CD14-positive monocyte (primary cell): ENCODE results near the gene ILK. TPM values are rescaled to one million over a fixed set of nuclear protein-coding genes. Genes with fewer than 3 reads are reported as not detected.

Experiments
- DNase-seq, 3 donors: peaks; one replicate each; pipeline ENCODE4 v3.0.0-alpha.2; 2011 to 2022
- H2AFZ ChIP-seq: 2 replicates; pipeline ENCODE4 v1.6.0; 2012; ENCODE audit warnings: mild to moderate bottlenecking, low read depth, low read length, inconsistent platforms; ENCODE audit not compliant: insufficient read depth, poor library complexity, severe bottlenecking
- H3K27ac ChIP-seq, 2 donors: 1 replicate in 1 of 2; 2 replicates in 1 of 2; pipeline ENCODE4 v1.5.1; 2012 to 2013; ENCODE audit warnings: low read length in 2 of 2, control low read depth in 1 of 2, inconsistent platforms in 1 of 2, low read depth in 1 of 2, mild to moderate bottlenecking in 1 of 2
- H3K27me3 ChIP-seq, 2 donors: one replicate each; pipeline versions ENCODE4 v1.6.0 to v1.6.1; 2011 to 2013; ENCODE audit warnings: low read length in 2 of 2; ENCODE audit not compliant: control insufficient read depth in 2 of 2, insufficient read depth in 2 of 2
- H3K36me3 ChIP-seq, 2 donors: replicated peaks in 1 of 2; 1 replicate in 1 of 2; 2 replicates in 1 of 2; pipeline versions ENCODE4 v1.5.1 to v1.6.1; 2012 to 2013; ENCODE audit warnings: low read length in 2 of 2, control low read depth in 1 of 2, inconsistent platforms in 1 of 2, mild to moderate bottlenecking in 1 of 2; ENCODE audit not compliant: insufficient read depth in 2 of 2, control insufficient read depth in 1 of 2
- H3K4me1 ChIP-seq, 2 donors: 1 replicate in 1 of 2; 2 replicates in 1 of 2; pipeline versions ENCODE4 v1.5.1 to v1.6.1; 2012 to 2013; ENCODE audit warnings: low read length in 2 of 2, control low read depth in 1 of 2, inconsistent platforms in 1 of 2, mild to moderate bottlenecking in 1 of 2, moderate library complexity in 1 of 2; ENCODE audit not compliant: insufficient read depth in 2 of 2, control insufficient read depth in 1 of 2
- H3K4me2 ChIP-seq: replicated peaks from 2 replicates; pipeline ENCODE3; 2012; ENCODE audit warnings: low read length, moderate library complexity, mild to moderate bottlenecking; ENCODE audit not compliant: poor library complexity, severe bottlenecking; ENCODE audit errors: extremely low read depth
- H3K4me3 ChIP-seq, 3 experiments: fragments of 200-600 bp in 1 of 3; sonication (generic) in 1 of 3; replicated peaks in 1 of 3; 1 replicate in 2 of 3; 2 replicates in 1 of 3; pipeline ENCODE4 v1.5.1; 2011 to 2013; ENCODE audit warnings: low read length in 3 of 3, mild to moderate bottlenecking in 3 of 3, control low read depth in 2 of 3, low read depth in 2 of 3, inconsistent platforms in 1 of 3, moderate library complexity in 1 of 3
- H3K79me2 ChIP-seq: 2 replicates; pipeline ENCODE4 v1.6.0; 2012; ENCODE audit warnings: mild to moderate bottlenecking, control low read depth, inconsistent platforms, low read length, moderate library complexity; ENCODE audit not compliant: insufficient read depth
- H3K9ac ChIP-seq: 2 replicates; pipeline ENCODE4 v1.6.0; 2017; ENCODE audit warnings: low read length, mild to moderate bottlenecking; ENCODE audit not compliant: insufficient read depth, poor library complexity, severe bottlenecking
- H3K9me3 ChIP-seq, 2 donors: replicated peaks in 1 of 2; 1 replicate in 1 of 2; 2 replicates in 1 of 2; pipeline versions ENCODE4 v1.5.1 to v1.6.1; 2012 to 2013; ENCODE audit warnings: low read length in 2 of 2, control low read depth in 1 of 2; ENCODE audit not compliant: control insufficient read depth in 1 of 2, insufficient read depth in 1 of 2
- H4K20me1 ChIP-seq: 2 replicates; pipeline ENCODE4 v1.6.0; 2012; ENCODE audit warnings: mild to moderate bottlenecking, low read length, control low read depth, moderate library complexity; ENCODE audit not compliant: insufficient read depth
- H3K27ac Mint-ChIP-seq, 7 donors: one replicate each; pipeline ENCODE4 v1.8.0; 2020; ENCODE audit warnings: mild to moderate bottlenecking in 7 of 7, mixed read lengths in 7 of 7, moderate library complexity in 6 of 7, inconsistent platforms in 2 of 7
- H3K27me3 Mint-ChIP-seq, 3 donors: one replicate each; pipeline ENCODE4 v1.8.0; 2021 to 2022; ENCODE audit warnings: low read depth in 3 of 3, mild to moderate bottlenecking in 3 of 3, mixed read lengths in 3 of 3, moderate library complexity in 3 of 3, inconsistent platforms in 1 of 3
- H3K36me3 Mint-ChIP-seq, 2 donors: one replicate each; pipeline ENCODE4 v1.8.0; 2020; ENCODE audit warnings: mixed read lengths in 2 of 2, inconsistent platforms in 1 of 2, mild to moderate bottlenecking in 1 of 2
- H3K4me1 Mint-ChIP-seq: one replicate; pipeline ENCODE4 v1.8.0; 2020; ENCODE audit warnings: mild to moderate bottlenecking, mixed read lengths
- H3K4me3 Mint-ChIP-seq, 2 donors: one replicate each; pipeline ENCODE4 v1.8.0; 2020; ENCODE audit warnings: mild to moderate bottlenecking in 2 of 2, mixed read lengths in 2 of 2, moderate library complexity in 1 of 2
- H3K9me3 Mint-ChIP-seq, 7 donors: one replicate each; pipeline ENCODE4 v1.8.0; 2020 to 2022; ENCODE audit warnings: mixed read lengths in 7 of 7, mild to moderate bottlenecking in 6 of 7, moderate library complexity in 6 of 7, inconsistent platforms in 2 of 7
- CTCF ChIP-seq: fragments of 200-600 bp; IDR thresholded peaks from one replicate; pipeline ENCODE4 v1.8.0; 2022; ENCODE audit warnings: antibody characterized with exemption, mild to moderate bottlenecking
- WGBS: methylation state at CpG from one replicate; pipeline ENCODE4 v1.1.5; 2013; ENCODE audit warnings: missing lambda C conversion rate; ENCODE audit not compliant: insufficient coverage; 5-methylcytosine and 5-hydroxymethylcytosine counted together
- intact Hi-C, 2 donors: fragments of 100-400 bp; cut with micrococcal nuclease; formaldehyde crosslinking; loops; one replicate each; pipeline versions ENCODE4 v1.15.0 to v1.15.1; 2023
- polyA plus RNA-seq, 3 donors: library from polyadenylated mRNA; depleted of rRNA in 1 of 3; unstranded in 2 of 3; stranded (reverse) in 1 of 3; fragments of 300-500 nt in 2 of 3; fragments of >200 nt in 1 of 3; fragmentation: Illumina TruSeq in 2 of 3; gene quantifications; 1 replicate in 2 of 3; 2 replicates in 1 of 3; pipeline ENCODE4 v1.2.3, GENCODE V29; 2012 to 2021

ILK gene
- polyA plus RNA-seq, 3 donors: 165 to 271 (median 250) TPM

GRCh38 chr11:6616596-6617250 is 13.1 kb downstream of the ILK start:
- intact Hi-C loops: loop anchor here in 1 of 2 donors (10.0 kb wide), 1 partner anchor 382 kb away; the partner anchor contains the start of genes CNGA4 and FHIP1B
- Histone ChIP-seq H3K4me3 (peak overlapping the region in 1 of 3 experiments; percentile 95), H4K20me1 (peaks cover 19% of the 10 kb centered on the region), H3K27ac (peak overlapping the region; percentile 96 to 99), H3K4me2 (peak overlapping the region; percentile 93), H3K9ac (no peak overlapping the region), H2AFZ (no peak overlapping the region), H3K4me1 (peaks cover 52 to 66% of the 10 kb centered on the region in 2 donors), H3K9me3 (no peaks in the 10 kb centered on the region), H3K36me3 (peaks cover 35 to 42% of the 10 kb centered on the region in 2 donors), H3K79me2 (peaks cover 45% of the 10 kb centered on the region), H3K27me3 (no peaks in the 10 kb centered on the region)
- H3K27me3 Mint-ChIP-seq: no peaks in the 10 kb centered on the region
- no peaks in the 10 kb centered on the region for H3K36me3 Mint-ChIP-seq
- peak overlapping the region in 1 of 7 donors; percentile 51 for H3K27ac Mint-ChIP-seq
- H3K4me1 Mint-ChIP-seq: peaks cover 18% of the 10 kb centered on the region
- DNase-seq: no peak
- H3K4me3 Mint-ChIP-seq: peak overlapping the region in 1 of 2 donors; percentile 43
- no peaks in the 10 kb centered on the region for H3K9me3 Mint-ChIP-seq
- WGBS: 95% methylated on average over 10 of the region's 14 CpGs
- TF ChIP-seq CTCF: no peak

- H2AFZ ChIP-seq: no peak overlapping the region
- Mint-ChIP-seq H3K4me1 (peaks cover 18% of the 10 kb centered on the region), H3K4me3 (no peak overlapping the region), H3K27ac (no peak overlapping the region), H3K9me3 (no peaks in the 10 kb centered on the region), H3K27me3 (no peaks in the 10 kb centered on the region), H3K36me3 (no peaks in the 10 kb centered on the region)
- H3K9ac ChIP-seq: peak overlapping the region; percentile 93
- H3K27me3 ChIP-seq: no peaks in the 10 kb centered on the region
- H3K36me3 ChIP-seq: peaks cover 35 to 42% of the 10 kb centered on the region in 2 donors
- DNase-seq: peak; percentile 70 to 93 (median 74)
- H3K4me2 ChIP-seq: peak overlapping the region; percentile 93
- peaks cover 51 to 64% of the 10 kb centered on the region in 2 donors for H3K4me1 ChIP-seq
- peaks cover 19% of the 10 kb centered on the region for H4K20me1 ChIP-seq
- peak overlapping the region; percentile 61 to 95 (median 92) for H3K4me3 ChIP-seq
- no peak for TF ChIP-seq CTCF
- H3K9me3 ChIP-seq: no peaks in the 10 kb centered on the region
- peaks cover 43% of the 10 kb centered on the region for H3K79me2 ChIP-seq
- intact Hi-C loops: loop anchor here in 1 of 2 donors (10.0 kb wide), 1 partner anchor 383 kb away; the partner anchor contains the start of genes CNGA4 and FHIP1B
- H3K27ac ChIP-seq: peak overlapping the region; percentile 96 to 99
- WGBS: 12% methylated on average over 5 of the region's 5 CpGs
Measured at GRCh38 chr11:6617315-6617781, 13.8 kb downstream of the ILK start.
